ENCODE data around the gene SELENOS.

GRCh38 chr15:101267320-101268104 is 9.8 kb downstream of the SELENOS start:
- TF ChIP-seq POLR2A (IDR thresholded peaks at IDR 0.05; ENCODE audit: low read depth, low read length) = no peak
- TF ChIP-seq TAF1 (IDR thresholded peaks at IDR 0.05; ENCODE audit: borderline replicate concordance, low read depth, low read length) = no peak
- no peak for TF ChIP-seq POLR2AphosphoS5 (IDR thresholded peaks at IDR 0.05; ENCODE audit: low read depth, low read length)

All from GM12892 (cell line).